B cell (primary cell): ENCODE data around the gene FARP1. TPM values are rescaled to one million over a fixed set of nuclear protein-coding genes. Genes with fewer than 3 reads are reported as not detected.

Experiments used
- ATAC-seq: fragments of 200-7000 bp; cut with Tn5 transposase; one replicate; pipeline ENCODE4 v1.10.0; 2021; ENCODE audit warnings: low read depth, mild to moderate bottlenecking, moderate number of reproducible peaks, moderate library complexity
- CTCF ChIA-PET: fragments of 350-600 bp; sonication (Branson Sonifier 250); formaldehyde crosslinking; loops from one replicate; lab custom pipeline; 2021; ENCODE audit warnings: antibody characterized with exemption, inconsistent platforms; lab: Charles Lee
- POLR2A ChIA-PET: fragments of 350-600 bp; sonication (Branson Sonifier 250); formaldehyde crosslinking; loops from one replicate; lab custom pipeline; 2021; ENCODE audit warnings: antibody characterized with exemption; lab: Charles Lee
- DNase-seq: peaks from one replicate; pipeline ENCODE4 v3.0.0; 2013
- H2AFZ ChIP-seq: 2 replicates; pipeline ENCODE4 v1.6.1; 2012; ENCODE audit warnings: mild to moderate bottlenecking, low read depth, low read length; ENCODE audit not compliant: insufficient read depth, poor library complexity, severe bottlenecking
- H3K27ac ChIP-seq, 2 donors: 1 replicate in 1 of 2; 2 replicates in 1 of 2; pipeline ENCODE4 v1.5.1; 2012 to 2013; ENCODE audit warnings: low read length in 2 of 2, mild to moderate bottlenecking in 2 of 2, moderate library complexity in 1 of 2
- H3K27me3 ChIP-seq, 4 experiments: fragments of 200-600 bp in 1 of 4; sonication (generic) in 1 of 4; replicated peaks in 1 of 4; 1 replicate in 2 of 4; 2 replicates in 2 of 4; pipeline versions ENCODE4 v1.6.1 to v1.7.0; 2013 to 2016; ENCODE audit warnings: low read length in 3 of 4, mild to moderate bottlenecking in 2 of 4, mixed read lengths in 1 of 4, moderate library complexity in 1 of 4; ENCODE audit not compliant: insufficient read depth in 4 of 4, control insufficient read depth in 3 of 4; ENCODE audit errors: control extremely low read depth in 1 of 4
- H3K36me3 ChIP-seq, 2 experiments: replicated peaks in 1 of 2; 1 replicate in 1 of 2; 2 replicates in 1 of 2; pipeline versions ENCODE4 v1.6.1 to v1.7.1; 2013; ENCODE audit warnings: low read length in 1 of 2; ENCODE audit not compliant: insufficient read depth in 2 of 2, control insufficient read depth in 1 of 2; ENCODE audit errors: control extremely low read depth in 1 of 2, extremely low read depth in 1 of 2
- H3K4me1 ChIP-seq, 2 donors: fragments of 200-600 bp in 1 of 2; sonication (generic) in 1 of 2; 1 replicate in 1 of 2; 2 replicates in 1 of 2; pipeline versions ENCODE4 v1.5.1 to v1.6.1; 2013 to 2017; ENCODE audit warnings: low read length in 2 of 2; ENCODE audit not compliant: control insufficient read depth in 2 of 2, insufficient read depth in 2 of 2
- H3K4me2 ChIP-seq: replicated peaks from 2 replicates; pipeline ENCODE3; 2012; ENCODE audit warnings: mild to moderate bottlenecking, low read depth, low read length; ENCODE audit not compliant: poor library complexity, severe bottlenecking
- H3K4me3 ChIP-seq, 5 experiments: fragments of 200-600 bp in 1 of 5; sonication (generic) in 1 of 5; 1 replicate in 3 of 5; 2 replicates in 2 of 5; pipeline versions ENCODE4 v1.5.1 to v1.7.0; 2011 to 2016; ENCODE audit warnings: low read length in 4 of 5, mild to moderate bottlenecking in 4 of 5, low read depth in 2 of 5, control low read depth in 1 of 5, moderate library complexity in 1 of 5; ENCODE audit not compliant: insufficient read depth in 1 of 5; ENCODE audit errors: control extremely low read depth in 1 of 5, extremely low read depth in 1 of 5
- H3K79me2 ChIP-seq: fragments of 200-600 bp; sonication (generic); one replicate; pipeline ENCODE4 v1.6.0; 2016; ENCODE audit warnings: low read length; ENCODE audit not compliant: control insufficient read depth, insufficient read depth
- H3K9ac ChIP-seq: fragments of 200-600 bp; sonication (generic); 2 replicates; pipeline ENCODE4 v1.6.1; 2017; ENCODE audit warnings: mild to moderate bottlenecking, low read length, moderate library complexity
- H3K9me3 ChIP-seq, 3 donors: one replicate each; pipeline versions ENCODE4 v1.6.1 to v1.7.1; 2013; ENCODE audit warnings: low read length in 2 of 3; ENCODE audit not compliant: control insufficient read depth in 2 of 3, insufficient read depth in 1 of 3; ENCODE audit errors: control extremely low read depth in 1 of 3
- H4K20me1 ChIP-seq: 2 replicates; pipeline ENCODE4 v1.6.0; 2012; ENCODE audit warnings: mild to moderate bottlenecking, low read length; ENCODE audit not compliant: insufficient read depth, control insufficient read depth, poor library complexity, severe bottlenecking
- H3K27ac Mint-ChIP-seq: one replicate; pipeline ENCODE4 v1.8.0; 2021; ENCODE audit warnings: mixed read lengths
- H3K27me3 Mint-ChIP-seq: one replicate; pipeline ENCODE4 v1.8.0; 2021; ENCODE audit warnings: mixed read lengths
- H3K4me1 Mint-ChIP-seq: one replicate; pipeline ENCODE4 v1.8.0; 2021; ENCODE audit warnings: mixed read lengths
- H3K4me3 Mint-ChIP-seq: one replicate; pipeline ENCODE4 v1.8.0; 2021; ENCODE audit warnings: mixed read lengths
- H3K9me3 Mint-ChIP-seq: one replicate; pipeline ENCODE4 v1.8.0; 2022; ENCODE audit warnings: mixed read lengths; ENCODE audit not compliant: insufficient read depth
- EZH2 ChIP-seq: IDR thresholded peaks from 2 replicates; pipeline ENCODE4 v1.6.1; 2012; ENCODE audit warnings: borderline replicate concordance, low read depth, mild to moderate bottlenecking, moderate library complexity, low read length; ENCODE audit not compliant: insufficient read depth, poor library complexity, severe bottlenecking
- WGBS: methylation state at CpG from one replicate; pipeline ENCODE4 v1.1.5; 2013; ENCODE audit warnings: missing lambda C conversion rate; ENCODE audit not compliant: insufficient coverage; 5-methylcytosine and 5-hydroxymethylcytosine counted together
- intact Hi-C: fragments of 100-400 bp; cut with micrococcal nuclease; formaldehyde crosslinking; loops from one replicate; pipeline ENCODE4 v1.10.0; 2022
- polyA plus RNA-seq: library from polyadenylated mRNA; depleted of rRNA; stranded (reverse); fragments of >200 nt; gene quantifications from 2 replicates; pipeline ENCODE4 v1.2.3, GENCODE V29; 2012
- total RNA-seq, 2 donors: library from RNA; stranded (reverse); fragments of 120-200 nt in 1 of 2; gene quantifications; 1 replicate in 1 of 2; 2 replicates in 1 of 2; pipeline versions ENCODE4 v1.2.3 to v1.2.4, GENCODE V29; 2013 to 2022
- TF ChIP-seq, protein P1 (sequence below): fragments of 200-600 bp; IDR thresholded peaks from one replicate; pipeline ENCODE4 v1.8.0; 2022; ENCODE audit warnings: antibody characterized with exemption, mild to moderate bottlenecking

Gene FARP1
- total and polyA plus RNA-seq, 2 donors (not counting 1 experiment from before 2014, with no cell fraction given), result 0.15 to 1.5 TPM

DNA sequence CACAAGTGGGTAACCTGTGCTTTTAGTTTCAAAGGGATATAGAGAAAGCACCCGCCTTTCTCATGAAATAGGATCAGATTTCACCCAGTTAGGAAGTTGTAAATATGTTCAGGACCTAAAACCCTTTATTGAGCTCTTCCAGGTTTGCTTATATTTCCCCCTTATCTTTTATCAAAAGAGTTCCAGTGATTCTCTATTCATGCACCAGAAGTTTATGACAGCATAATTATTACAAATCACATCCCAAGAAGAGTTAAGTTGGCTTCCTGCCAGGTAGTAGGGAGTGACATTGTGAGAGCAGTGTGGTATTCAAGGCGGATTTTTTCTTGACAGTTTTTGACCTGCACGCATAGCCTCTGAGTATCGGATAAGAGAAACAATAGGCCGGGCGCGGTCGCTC is 243.7 kb downstream of the FARP1 start:
- Histone ChIP-seq H3K4me3 (no peak overlapping the region), H4K20me1 (no peaks in the 10 kb centered on the region), H3K27me3 (peaks cover 0 to 2% (median 0%) of the 10 kb centered on the region in 4 experiments), H3K36me3 (no peaks in the 10 kb centered on the region), H3K27ac (no peak overlapping the region), H3K9ac (no peak overlapping the region), H3K9me3 (no peaks in the 10 kb centered on the region), H3K4me1 (no peaks in the 10 kb centered on the region), H2AFZ (no peak overlapping the region), H3K79me2 (no peaks in the 10 kb centered on the region), H3K4me2 (no peak overlapping the region)
- intact Hi-C loops, result no loop called here
- Mint-ChIP-seq H3K9me3 (no peaks in the 10 kb centered on the region), H3K27me3 (peaks cover 29% of the 10 kb centered on the region), H3K4me3 (no peak overlapping the region), H3K27ac (no peak overlapping the region), H3K4me1 (no peaks in the 10 kb centered on the region)
- DNase-seq (no peak), ATAC-seq (no peak)
- TF ChIP-seq EZH2, result no peak
- TF ChIP-seq, protein P1, sequence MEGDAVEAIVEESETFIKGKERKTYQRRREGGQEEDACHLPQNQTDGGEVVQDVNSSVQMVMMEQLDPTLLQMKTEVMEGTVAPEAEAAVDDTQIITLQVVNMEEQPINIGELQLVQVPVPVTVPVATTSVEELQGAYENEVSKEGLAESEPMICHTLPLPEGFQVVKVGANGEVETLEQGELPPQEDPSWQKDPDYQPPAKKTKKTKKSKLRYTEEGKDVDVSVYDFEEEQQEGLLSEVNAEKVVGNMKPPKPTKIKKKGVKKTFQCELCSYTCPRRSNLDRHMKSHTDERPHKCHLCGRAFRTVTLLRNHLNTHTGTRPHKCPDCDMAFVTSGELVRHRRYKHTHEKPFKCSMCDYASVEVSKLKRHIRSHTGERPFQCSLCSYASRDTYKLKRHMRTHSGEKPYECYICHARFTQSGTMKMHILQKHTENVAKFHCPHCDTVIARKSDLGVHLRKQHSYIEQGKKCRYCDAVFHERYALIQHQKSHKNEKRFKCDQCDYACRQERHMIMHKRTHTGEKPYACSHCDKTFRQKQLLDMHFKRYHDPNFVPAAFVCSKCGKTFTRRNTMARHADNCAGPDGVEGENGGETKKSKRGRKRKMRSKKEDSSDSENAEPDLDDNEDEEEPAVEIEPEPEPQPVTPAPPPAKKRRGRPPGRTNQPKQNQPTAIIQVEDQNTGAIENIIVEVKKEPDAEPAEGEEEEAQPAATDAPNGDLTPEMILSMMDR, result no peak
- WGBS, result no CpG with 5 or more reads among the region's 8 CpGs
- ChIA-PET POLR2A (no interaction called here), CTCF (no interaction called here)

DNA sequence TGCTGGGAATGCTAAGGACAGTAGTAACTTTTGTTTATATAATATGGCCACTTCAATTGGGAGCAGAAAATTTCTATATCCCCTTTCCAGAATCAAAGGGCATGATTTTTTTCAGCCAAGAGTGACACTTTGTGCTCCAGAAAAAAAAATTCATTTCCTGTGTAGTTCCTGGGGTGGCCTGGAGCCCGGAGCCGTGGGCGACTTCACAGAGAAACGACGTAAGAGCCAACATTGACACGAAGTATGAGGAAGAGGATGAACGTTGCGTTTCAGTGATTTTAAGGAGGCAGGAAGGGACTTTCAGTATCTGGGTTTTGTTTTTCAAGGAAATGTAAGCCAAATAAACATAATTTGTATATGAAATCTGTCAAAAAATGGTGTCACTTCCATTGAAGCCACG is 246.4 kb downstream of the FARP1 start:
- H3K4me3 Mint-ChIP-seq, result no peak overlapping the region
- H3K27me3 ChIP-seq, result peaks cover 0 to 2% (median 0%) of the 10 kb centered on the region in 4 experiments
- peaks cover 26% of the 10 kb centered on the region for H3K27me3 Mint-ChIP-seq
- H2AFZ ChIP-seq, result no peak overlapping the region
- no peak overlapping the region for H3K27ac Mint-ChIP-seq
- TF ChIP-seq, protein P1, result no peak
- H3K9me3 Mint-ChIP-seq, result no peaks in the 10 kb centered on the region
- no peak overlapping the region for H3K4me2 ChIP-seq
- 78% methylated on average over 8 of the region's 9 CpGs for WGBS
- DNase-seq, result no peak
- H3K79me2 ChIP-seq, result no peaks in the 10 kb centered on the region
- H3K4me1 Mint-ChIP-seq, result no peaks in the 10 kb centered on the region
- intact Hi-C loops, result no loop called here
- H3K4me1 ChIP-seq, result no peaks in the 10 kb centered on the region
- H3K4me3 ChIP-seq, result no peak overlapping the region
- H3K9ac ChIP-seq, result no peak overlapping the region
- ChIA-PET CTCF (no interaction called here), POLR2A (no interaction called here)
- no peaks in the 10 kb centered on the region for H3K36me3 ChIP-seq
- H4K20me1 ChIP-seq, result no peaks in the 10 kb centered on the region
- no peak for ATAC-seq
- H3K9me3 ChIP-seq, result no peaks in the 10 kb centered on the region
- H3K27ac ChIP-seq, result no peak overlapping the region
